ENCODE results near the gene TMX2. TPM values are rescaled to one million over a fixed set of nuclear protein-coding genes. Genes with fewer than 3 reads are reported as not detected.
"Not testable (repeated sequence)": the region's sequence is repeated elsewhere in the genome, so short reads cannot be mapped to it uniquely, and the experiment has no call there.

The TMX2 gene
- total and polyA plus RNA-seq, 5 experiments from 2014 or later: 56.4 to 85.8 (median 69.9) TPM

- H3K27me3 Mint-ChIP-seq: no peaks in the 10 kb centered on the region
- ATAC-seq (no peak), DNase-seq (no peak)
- peaks cover 8 to 78% (median 20%) of the 10 kb centered on the region in 3 donors for H3K36me3 Mint-ChIP-seq
- H3K9me3 Mint-ChIP-seq: no peaks in the 10 kb centered on the region
- peaks cover 24 to 62% (median 45%) of the 10 kb centered on the region in 4 donors for H3K4me1 Mint-ChIP-seq
- peak overlapping the region in 6 of 10 donors; percentile 31 to 61 (median 40) for H3K27ac Mint-ChIP-seq
- H3K4me3 Mint-ChIP-seq: peak overlapping the region in 2 of 10 donors; percentile 4 to 22
- POLR2A ChIA-PET: interaction anchor here (1.6 kb wide), 1 partner anchor 12 kb away, joined by 6 read pairs; no protein-coding TSS in a partner anchor
Measured at GRCh38 chr11:57681168-57681567, 31.2 kb upstream of the TMX2 start.

- H3K9me3 Mint-ChIP-seq, POLR2A ChIA-PET, H3K4me1 Mint-ChIP-seq, H3K27me3 Mint-ChIP-seq, ATAC-seq, DNase-seq, H3K4me3 Mint-ChIP-seq, H3K27ac Mint-ChIP-seq: not testable (repeated sequence)
- H3K36me3 Mint-ChIP-seq: peaks cover 11 to 91% (median 17%) of the 10 kb centered on the region in 3 donors
Measured at GRCh38 chr11:57690474-57690873, 21.9 kb upstream of the TMX2 start.

DNA sequence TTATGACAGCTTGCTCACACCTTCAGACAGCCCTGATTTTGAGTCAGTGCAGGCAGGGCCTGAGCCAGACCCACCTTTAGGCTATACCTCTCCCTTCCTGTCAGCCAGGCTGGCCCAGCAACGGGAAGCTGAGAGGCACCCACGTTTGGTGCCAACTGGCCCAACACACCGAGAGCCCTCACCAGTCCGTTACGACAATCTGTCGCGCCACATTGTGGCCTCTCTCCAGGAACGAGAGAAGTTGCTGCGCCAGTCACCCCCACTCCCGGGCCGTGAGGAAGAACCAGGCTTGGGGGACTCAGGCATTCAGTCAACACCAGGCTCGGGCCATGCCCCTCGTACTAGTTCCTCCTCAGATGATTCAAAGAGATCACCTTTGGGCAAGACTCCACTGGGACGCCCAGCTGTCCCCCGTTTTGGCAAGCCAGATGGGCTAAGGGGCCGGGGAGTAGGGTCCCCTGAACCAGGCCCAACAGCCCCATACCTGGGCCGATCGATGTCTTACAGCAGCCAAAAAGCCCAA, 13.5 kb upstream of the TMX2 start:
- Mint-ChIP-seq H3K9me3 (no peaks in the 10 kb centered on the region), H3K36me3 (peaks cover 0 to 93% (median 16%) of the 10 kb centered on the region in 3 donors), H3K27me3 (no peaks in the 10 kb centered on the region), H3K27ac (peak overlapping the region in 3 of 10 donors; percentile 16 to 89 (median 69)), H3K4me3 (no peak overlapping the region), H3K4me1 (peaks cover 0 to 1% (median 0%) of the 10 kb centered on the region in 4 donors)
- POLR2A ChIA-PET: no interaction called here
- DNase-seq (no peak), ATAC-seq (peak in 1 of 2 donors; percentile 14)

DNA sequence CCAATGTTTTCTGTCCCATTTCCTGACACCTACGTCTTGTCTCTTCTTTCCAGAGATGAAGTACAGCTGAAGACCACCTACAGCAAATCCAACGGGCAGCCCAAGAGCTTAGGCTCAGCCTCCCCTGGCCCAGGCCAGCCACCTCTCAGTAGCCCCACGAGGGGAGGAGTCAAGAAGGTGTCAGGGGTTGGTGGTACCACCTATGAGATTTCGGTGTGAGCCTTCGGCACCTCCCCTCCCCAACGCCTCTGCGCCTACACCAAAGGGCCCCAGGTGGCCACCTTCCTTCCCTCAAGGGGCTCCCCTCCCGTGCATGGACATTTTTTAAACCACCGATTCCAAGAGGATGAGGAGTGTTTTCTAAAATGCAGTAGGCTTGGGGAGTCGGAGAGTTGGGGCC, 12.6 kb upstream of the TMX2 start:
- peaks cover 0 to 94% (median 20%) of the 10 kb centered on the region in 3 donors for H3K36me3 Mint-ChIP-seq
- POLR2A ChIA-PET: no interaction called here
- peak in 1 of 2 donors; percentile 37 for ATAC-seq
- no peaks in the 10 kb centered on the region for H3K27me3 Mint-ChIP-seq
- no peak for DNase-seq
- peak overlapping the region in 1 of 10 donors; percentile 73 for H3K27ac Mint-ChIP-seq
- no peaks in the 10 kb centered on the region for H3K9me3 Mint-ChIP-seq
- H3K4me3 Mint-ChIP-seq: no peak overlapping the region
- H3K4me1 Mint-ChIP-seq: peaks cover 0 to 3% (median 0%) of the 10 kb centered on the region in 4 donors

DNA sequence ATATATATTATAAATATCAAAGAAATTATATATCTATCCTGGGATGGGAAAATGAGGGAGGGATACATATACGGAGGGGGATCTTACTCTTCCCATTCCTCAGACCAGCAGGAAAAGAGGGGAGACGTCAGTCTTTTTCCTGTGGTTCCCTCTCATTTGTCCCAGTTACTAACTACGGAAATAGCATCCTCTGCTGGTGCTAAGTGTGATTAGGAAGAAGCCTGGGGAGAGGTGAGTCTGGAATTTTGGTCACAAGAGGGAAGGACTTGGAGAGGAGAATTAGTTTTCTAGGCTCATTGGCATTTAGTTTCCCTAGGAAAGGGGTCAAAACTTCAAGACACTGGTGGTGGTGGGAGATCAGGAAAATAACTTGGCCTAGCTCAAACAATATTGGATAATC, 12.0 kb upstream of the TMX2 start:
- no peak overlapping the region for H3K4me3 Mint-ChIP-seq
- H3K36me3 Mint-ChIP-seq: peaks cover 0 to 92% (median 20%) of the 10 kb centered on the region in 3 donors
- peaks cover 0 to 3% (median 0%) of the 10 kb centered on the region in 4 donors for H3K4me1 Mint-ChIP-seq
- no peaks in the 10 kb centered on the region for H3K9me3 Mint-ChIP-seq
- ATAC-seq (no peak), DNase-seq (no peak)
- no peaks in the 10 kb centered on the region for H3K27me3 Mint-ChIP-seq
- H3K27ac Mint-ChIP-seq: peak overlapping the region in 3 of 10 donors; percentile 7 to 50 (median 14)
- POLR2A ChIA-PET: no interaction called here

- Mint-ChIP-seq H3K4me1 (peaks cover 4 to 9% (median 5%) of the 10 kb centered on the region in 4 donors), H3K27me3 (no peaks in the 10 kb centered on the region), H3K4me3 (no peak overlapping the region), H3K9me3 (no peaks in the 10 kb centered on the region), H3K27ac (peak overlapping the region in 4 of 10 donors; percentile 15 to 89 (median 72)), H3K36me3 (peaks cover 0 to 77% (median 13%) of the 10 kb centered on the region in 3 donors)
- POLR2A ChIA-PET: interaction anchor here (0.7 kb wide), 1 partner anchor 202 kb away, joined by 3 read pairs; no protein-coding TSS in a partner anchor
- ATAC-seq (no peak), DNase-seq (peak in 1 of 10 donors; percentile 1)
Measured at GRCh38 chr11:57703341-57703740, 9.1 kb upstream of the TMX2 start.

- DNase-seq (no peak), ATAC-seq (no peak)
- Mint-ChIP-seq H3K27ac (peak overlapping the region in 6 of 10 donors; percentile 35 to 87 (median 64)), H3K4me1 (peaks cover 8 to 14% (median 11%) of the 10 kb centered on the region in 4 donors), H3K9me3 (no peaks in the 10 kb centered on the region), H3K27me3 (no peaks in the 10 kb centered on the region), H3K36me3 (peaks cover 0 to 69% (median 7%) of the 10 kb centered on the region in 3 donors), H3K4me3 (no peak overlapping the region)
- POLR2A ChIA-PET: no interaction called here
Measured at GRCh38 chr11:57704932-57705331, 7.5 kb upstream of the TMX2 start.

DNA sequence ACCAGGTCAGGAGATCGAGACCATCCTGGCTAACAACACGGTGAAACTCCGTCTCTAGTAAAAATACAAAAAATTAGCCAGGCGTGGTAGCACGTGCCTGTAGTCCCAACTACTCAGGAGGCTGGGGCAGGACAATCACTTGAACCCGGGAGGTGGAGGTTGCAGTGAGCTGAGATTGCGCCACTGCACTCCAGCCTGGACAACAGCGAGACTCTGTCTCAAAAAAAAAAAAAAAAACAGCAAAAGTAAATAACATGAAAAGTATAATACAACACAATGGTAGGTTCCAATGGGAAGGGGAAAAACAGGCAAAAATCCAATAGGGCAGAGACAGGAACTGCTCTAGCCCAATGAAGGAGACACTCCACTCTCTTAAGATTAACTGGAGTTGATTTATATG, 7.0 kb upstream of the TMX2 start:
- peak overlapping the region in 4 of 10 donors; percentile 4 to 82 (median 69) for H3K27ac Mint-ChIP-seq
- not testable (repeated sequence) for H3K27me3 Mint-ChIP-seq, H3K4me3 Mint-ChIP-seq, H3K9me3 Mint-ChIP-seq, ATAC-seq, DNase-seq
- POLR2A ChIA-PET: interaction anchor here (0.6 kb wide), 1 partner anchor 31 kb away, joined by 3 read pairs; no protein-coding TSS in a partner anchor
- H3K4me1 Mint-ChIP-seq: peaks cover 10 to 18% (median 15%) of the 10 kb centered on the region in 4 donors
- peaks cover 0 to 64% (median 7%) of the 10 kb centered on the region in 3 donors for H3K36me3 Mint-ChIP-seq

DNA sequence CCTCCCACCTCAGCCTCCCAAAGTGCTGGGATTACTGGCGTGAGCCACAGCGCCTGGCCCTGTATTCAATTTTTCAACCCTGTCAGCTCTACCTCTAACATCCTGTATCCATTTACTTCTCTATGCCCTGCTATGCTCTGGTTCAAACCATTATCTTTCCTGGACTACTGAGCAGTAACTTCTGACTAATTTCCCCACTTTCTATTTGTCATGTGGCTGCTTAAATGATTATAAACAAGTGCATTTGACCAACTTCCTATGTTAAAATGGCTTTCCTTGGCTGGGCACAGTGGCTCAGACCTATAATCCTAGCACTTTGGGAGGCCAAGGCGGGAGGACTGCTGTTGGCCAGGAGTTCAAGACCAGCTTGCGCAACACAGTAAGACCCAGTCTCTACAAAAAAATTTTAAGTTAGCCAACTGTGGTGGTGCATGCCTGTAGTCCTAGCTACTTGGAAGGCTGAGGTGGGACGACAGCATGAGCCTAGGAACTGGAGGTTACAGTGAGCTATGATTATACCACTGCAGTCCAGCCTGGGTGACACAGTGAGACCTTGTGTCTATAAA, 2.5 kb upstream of the TMX2 start:
- no peaks in the 10 kb centered on the region for H3K27me3 Mint-ChIP-seq
- peak overlapping the region in 8 of 10 donors; percentile 6 to 80 (median 40) for H3K27ac Mint-ChIP-seq
- ATAC-seq: no peak
- peaks cover 0 to 27% (median 0%) of the 10 kb centered on the region in 3 donors for H3K36me3 Mint-ChIP-seq
- DNase-seq: no peak
- H3K4me1 Mint-ChIP-seq: peaks cover 26 to 54% (median 48%) of the 10 kb centered on the region in 4 donors
- POLR2A ChIA-PET: interaction anchor here (0.5 to 0.6 kb wide), 3 partner anchors 23 to 55 kb away, joined by 3 to 8 read pairs (median 4); partner anchors contain the start of gene SELENOH
- no peaks in the 10 kb centered on the region for H3K9me3 Mint-ChIP-seq
- peak overlapping the region in 3 of 10 donors; percentile 23 to 98 (median 57) for H3K4me3 Mint-ChIP-seq

DNA sequence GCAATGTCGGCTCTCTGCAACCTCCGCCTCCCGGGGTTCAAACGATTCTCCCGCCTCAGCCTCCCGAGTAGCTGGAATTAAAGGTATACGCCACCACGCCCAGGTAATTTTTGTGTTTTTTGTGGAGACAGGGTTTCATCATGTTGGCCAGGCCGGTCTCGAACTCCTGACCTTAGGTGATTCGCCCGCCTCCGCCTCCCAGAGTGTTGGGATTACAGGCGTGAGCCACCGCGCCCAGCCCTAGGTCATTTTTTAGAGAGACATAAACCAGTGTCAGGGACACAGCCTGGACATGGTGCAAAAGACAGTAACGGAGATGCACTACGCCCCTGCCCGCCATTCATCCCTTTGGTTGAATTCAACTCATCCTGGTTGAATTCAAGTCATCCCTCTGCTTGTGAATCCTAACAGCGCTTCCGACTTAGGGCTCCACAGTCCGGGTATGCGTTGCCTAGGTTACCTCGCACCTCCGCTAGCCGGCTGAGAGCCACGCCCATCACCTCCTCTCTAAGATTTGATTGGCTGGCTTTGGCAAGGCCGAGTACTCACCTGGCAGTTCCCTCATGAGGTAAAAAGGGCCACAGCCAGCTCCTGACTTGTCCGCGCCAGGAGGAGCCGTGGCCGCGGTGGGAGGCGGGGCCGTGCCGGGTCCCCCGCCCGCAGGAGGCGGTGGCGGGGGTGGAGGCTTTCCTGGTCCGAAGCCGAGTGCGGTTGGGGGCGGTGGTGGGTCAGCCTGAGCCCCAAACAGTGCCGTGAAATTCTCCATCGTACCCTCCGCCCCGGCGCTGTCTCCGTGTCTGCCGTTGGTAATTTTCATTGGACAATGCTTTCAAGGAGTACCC, 758 bp upstream of the TMX2 start, which contains the start of gene MED19:
Gene MED19, minus strand, starts transcription at position 802 of the 842 bp plus-strand sequence. Its CDS starts 36 bp downstream, at position 766.
- peaks cover 26 to 54% (median 51%) of the 10 kb centered on the region in 4 donors for H3K4me1 Mint-ChIP-seq

GRCh38 chr11:57713835-57714234, 1.4 kb downstream of the TMX2 start:
- no peaks in the 10 kb centered on the region for H3K27me3 Mint-ChIP-seq
- H3K9me3 Mint-ChIP-seq: no peaks in the 10 kb centered on the region
- ATAC-seq: no peak
- peak overlapping the region; percentile 12 to 98 (median 68) for H3K27ac Mint-ChIP-seq
- DNase-seq: no peak
- peaks cover 0 to 18% (median 7%) of the 10 kb centered on the region in 3 donors for H3K36me3 Mint-ChIP-seq
- H3K4me1 Mint-ChIP-seq: peaks cover 19 to 54% (median 45%) of the 10 kb centered on the region in 4 donors
- H3K4me3 Mint-ChIP-seq: peak overlapping the region; percentile 87 to 99 (median 96)
- POLR2A ChIA-PET: interaction anchor here (1.4 to 1.8 kb wide), 2 partner anchors 28 to 87 kb away, joined by 5 read pairs; partner anchors contain the start of gene SELENOH

More for the DNA sequence above, 758 bp upstream of the TMX2 start, which contains the start of gene MED19:
- Mint-ChIP-seq H3K27ac (peak within 1 kb of the TSS; percentile 92 to 99 (median 97)), H3K27me3 (no peaks in the 10 kb centered on the region), H3K4me3 (peak within 1 kb of the TSS; percentile 87 to 99 (median 96)), H3K9me3 (no peaks in the 10 kb centered on the region), H3K36me3 (peaks cover 0 to 15% (median 0%) of the 10 kb centered on the region in 3 donors)
- DNase-seq (peak; percentile 60 to 88 (median 78)), ATAC-seq (peak; percentile 45 to 53)
- POLR2A ChIA-PET: interaction anchor here (0.5 to 1.8 kb wide), 16 partner anchors 12 to 376 kb away, joined by 3 to 41 read pairs (median 4); partner anchors contain the start of genes SELENOH, SLC43A1, SSRP1 and UBE2L6

GRCh38 chr11:57716726-57717125, 4.3 kb downstream of the TMX2 start:
- ATAC-seq, DNase-seq, H3K4me3 Mint-ChIP-seq, H3K27ac Mint-ChIP-seq, H3K9me3 Mint-ChIP-seq, H3K27me3 Mint-ChIP-seq, POLR2A ChIA-PET: not testable (repeated sequence)
- Mint-ChIP-seq H3K4me1 (peaks cover 12 to 32% (median 31%) of the 10 kb centered on the region in 4 donors), H3K36me3 (peaks cover 0 to 34% (median 10%) of the 10 kb centered on the region in 3 donors)
